ENCODE measurements around the gene SPON2.

The SPON2 gene

DNA sequence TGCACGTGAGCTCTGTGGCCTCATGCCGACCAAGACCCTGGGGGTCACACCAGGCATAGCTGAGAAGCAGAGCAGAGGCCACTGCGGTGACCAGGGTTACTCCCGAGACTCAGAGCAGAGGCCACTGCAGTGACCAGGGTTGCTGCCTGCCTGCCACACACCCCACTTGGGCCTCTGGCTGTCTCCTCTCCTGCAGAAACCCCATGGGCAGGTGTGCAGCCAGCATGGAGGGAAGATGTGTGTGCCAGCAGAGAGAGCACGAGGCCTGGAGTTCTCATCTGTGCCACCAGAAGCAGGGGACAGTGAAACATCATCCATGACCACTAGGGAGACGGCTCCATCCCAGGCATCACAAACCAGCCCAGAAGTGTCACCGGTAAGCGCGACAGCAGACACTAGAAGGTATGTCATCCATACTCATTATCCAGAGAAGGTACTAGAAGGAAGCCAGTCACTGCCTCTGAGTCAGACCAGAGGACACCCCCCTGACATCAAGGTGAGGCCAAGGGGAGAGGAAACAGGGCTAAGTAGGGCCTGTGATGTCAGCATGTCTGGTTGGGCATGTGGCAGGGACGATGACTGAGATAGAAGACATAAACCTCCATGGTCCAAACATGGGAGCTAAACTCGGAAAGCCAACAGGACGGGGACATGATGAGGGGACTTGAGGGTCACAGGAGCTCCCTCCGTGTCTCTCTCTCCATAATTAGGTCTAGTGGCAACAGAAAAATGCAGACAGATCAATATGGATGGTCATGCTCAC, 24.2 kb upstream of the SPON2 start:
- DNase-seq (ENCODE audit: low read depth, low spot score): no peak
- H3K27ac ChIP-seq: no peak overlapping the region

DNA sequence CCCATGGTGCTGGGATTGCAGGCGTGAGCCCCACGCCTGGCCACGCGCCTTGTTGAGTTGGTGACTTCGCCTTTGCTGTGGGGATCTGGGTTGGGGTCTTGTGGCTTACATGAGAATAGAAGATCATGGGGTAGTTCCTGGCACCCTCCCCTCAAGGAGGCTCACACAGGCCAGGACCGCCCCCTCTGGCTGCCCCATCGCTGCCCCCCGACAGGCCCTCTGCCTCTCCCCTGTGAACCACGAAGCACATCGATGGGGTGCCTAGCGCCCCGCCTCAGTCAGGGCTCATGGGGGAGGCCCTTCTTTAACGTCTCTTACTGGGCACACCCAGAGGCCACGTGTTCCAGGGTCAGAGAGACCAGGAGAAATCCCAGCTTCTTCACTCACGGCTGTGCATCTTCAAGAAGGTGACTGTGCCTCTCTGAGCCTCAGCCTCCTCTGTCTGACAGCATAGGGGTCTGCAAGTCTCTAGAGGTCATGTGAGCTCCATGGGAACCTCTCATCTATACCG, 23.6 kb upstream of the SPON2 start:
- DNase-seq (ENCODE audit: low read depth, low spot score): no peak
- H3K27ac ChIP-seq: no peak overlapping the region

DNA sequence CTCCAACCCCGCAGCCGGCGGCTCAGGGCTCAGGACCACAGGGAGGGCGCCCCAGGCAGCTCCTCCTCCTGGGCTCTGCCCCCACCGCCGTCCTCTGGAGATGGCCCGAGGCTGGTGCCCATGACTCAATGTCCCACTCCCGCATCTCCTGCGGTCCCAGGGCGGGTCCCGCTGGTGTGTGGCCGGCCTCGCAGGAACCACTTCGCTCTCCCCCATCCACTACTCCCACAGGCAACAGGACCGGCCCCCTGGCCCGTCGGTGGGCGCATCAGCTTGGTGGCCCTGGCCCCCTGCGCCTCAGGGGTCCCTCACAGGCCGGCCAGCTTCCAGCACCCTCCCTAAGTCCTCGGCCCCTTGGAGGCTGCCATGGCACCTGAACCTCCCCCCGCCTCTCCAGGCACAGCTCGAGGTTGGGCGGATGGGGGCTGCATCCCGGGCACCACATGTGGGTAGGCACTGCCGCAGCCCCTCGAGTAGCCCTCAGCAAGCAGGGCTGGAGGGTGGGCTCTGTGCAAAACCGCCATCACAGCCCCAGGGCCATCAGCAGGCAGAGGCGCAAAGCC, 22.8 kb upstream of the SPON2 start:
- no peak overlapping the region for H3K27ac ChIP-seq
- no peak for DNase-seq (ENCODE audit: low read depth, low spot score)

DNA sequence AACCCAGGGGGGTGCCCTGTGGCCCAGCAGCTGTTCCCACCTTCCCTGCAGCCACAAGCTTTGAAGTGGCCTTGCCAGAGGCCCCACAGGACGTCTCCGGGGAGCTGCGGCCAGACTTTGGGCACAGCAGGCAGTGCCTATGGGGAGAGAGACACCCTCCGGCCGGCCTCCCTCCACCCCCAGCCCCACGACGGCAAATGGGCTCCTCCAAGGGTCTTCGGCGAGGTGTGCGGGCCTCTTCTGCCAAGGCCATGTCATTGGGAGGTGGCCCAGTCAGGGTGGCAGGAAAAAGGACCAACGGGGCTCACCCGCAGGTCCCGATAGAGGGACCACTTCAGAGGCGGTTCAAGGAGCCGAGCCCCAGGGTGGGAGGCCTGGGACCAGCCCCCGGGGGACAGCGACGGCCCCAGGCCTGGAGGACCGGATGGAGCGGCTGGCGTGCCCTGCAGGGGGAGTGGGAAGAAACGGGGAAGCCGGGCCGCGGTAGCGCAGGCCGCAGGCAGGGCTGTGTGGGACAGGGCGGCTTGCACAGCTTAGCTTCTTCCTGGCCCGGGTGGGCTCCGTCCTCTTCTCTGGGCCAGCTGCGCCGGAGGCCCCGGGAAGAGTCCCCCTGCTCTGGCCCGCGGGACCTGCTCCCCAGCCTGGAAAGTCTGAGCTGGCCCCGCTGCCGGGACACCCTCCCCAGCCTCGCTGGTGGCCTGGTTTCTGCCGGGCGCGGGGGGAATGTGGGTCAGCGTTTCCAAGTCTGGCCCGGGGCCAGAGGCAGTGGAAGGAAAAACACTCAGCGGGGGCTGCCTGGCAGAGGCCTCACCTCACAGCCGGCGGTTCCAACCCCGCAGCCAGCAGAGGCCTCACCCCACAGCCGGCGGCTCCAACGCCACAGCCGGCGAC, 21.9 kb upstream of the SPON2 start:
- H3K27ac ChIP-seq: no peak overlapping the region
- no peak for DNase-seq (ENCODE audit: low read depth, low spot score)

DNA sequence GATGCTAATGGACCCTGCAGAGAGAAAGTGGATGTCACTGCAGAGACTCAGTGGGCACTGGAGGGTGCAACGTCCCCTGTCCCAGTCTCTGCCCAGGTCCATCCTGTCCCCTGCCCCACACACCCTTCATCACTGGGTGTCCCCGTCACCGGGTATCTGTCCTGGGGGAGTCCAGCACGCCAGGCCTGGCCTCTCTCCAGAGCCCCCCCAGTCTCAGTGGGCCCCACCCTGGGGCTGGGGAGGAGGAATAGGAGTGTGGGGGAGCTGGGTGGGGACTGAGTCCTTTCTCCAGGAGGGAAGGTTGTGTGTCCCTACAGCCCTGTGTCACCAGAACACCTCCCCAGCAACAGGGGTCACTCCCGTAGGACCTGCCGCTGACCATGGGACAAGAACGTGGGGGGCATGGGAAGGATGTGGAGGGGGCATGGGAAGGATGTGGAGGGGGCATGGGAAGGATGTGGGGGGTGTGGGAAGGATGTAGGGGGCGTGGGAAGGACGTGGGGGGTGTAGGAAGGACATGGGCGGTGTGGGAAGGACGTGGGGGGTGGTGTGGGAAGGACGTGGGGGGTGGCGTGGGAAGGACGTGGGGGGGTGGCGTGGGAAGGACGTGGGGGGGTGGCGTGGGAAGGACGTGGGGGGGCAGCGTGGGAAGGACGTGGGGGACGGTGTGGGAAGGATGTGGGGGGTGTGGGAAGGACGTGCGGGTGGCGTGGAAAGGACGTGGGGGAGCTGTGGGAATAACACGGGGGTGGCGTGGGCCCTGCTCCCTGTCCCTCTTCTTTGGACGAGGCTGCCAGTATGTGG, 21.0 kb upstream of the SPON2 start:
- DNase-seq (ENCODE audit: low read depth, low spot score): no peak
- H3K27ac ChIP-seq: no peak overlapping the region

DNA sequence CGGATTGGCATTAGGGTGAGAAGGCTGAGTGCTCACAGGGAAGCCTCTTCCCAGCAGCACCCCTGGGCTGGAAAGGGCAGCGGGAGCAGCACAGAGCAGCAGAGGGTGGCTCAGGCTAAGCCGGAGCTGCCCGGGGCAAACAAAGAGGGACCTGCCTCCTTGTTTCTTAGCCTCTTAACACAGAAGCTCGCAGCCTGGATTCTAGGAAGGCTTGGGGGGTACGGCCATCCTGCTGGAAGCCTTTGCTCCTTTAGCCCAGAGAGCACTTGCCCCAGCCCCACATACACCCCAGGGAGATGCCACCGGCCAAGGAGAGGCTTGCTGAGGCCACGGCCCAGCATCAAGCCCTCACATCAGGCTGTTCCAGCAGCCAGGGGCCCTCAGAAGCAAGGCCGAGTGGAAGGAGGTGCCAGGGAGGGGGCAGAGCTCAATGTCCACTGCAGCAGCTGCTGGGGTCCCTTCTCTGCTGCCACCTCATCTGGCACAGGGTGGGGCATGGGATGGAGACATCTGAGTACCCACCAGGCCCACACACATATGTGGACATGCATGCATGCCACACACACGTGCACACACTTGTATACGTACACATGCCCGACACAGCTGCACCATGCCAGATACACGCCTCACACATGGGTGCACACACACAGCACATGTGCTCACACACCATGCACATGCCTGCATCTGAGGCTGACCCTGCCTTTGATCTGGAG, 20.3 kb upstream of the SPON2 start:
- no peak for DNase-seq (ENCODE audit: low read depth, low spot score)
- peak overlapping the region; percentile 5 for H3K27ac ChIP-seq

DNA sequence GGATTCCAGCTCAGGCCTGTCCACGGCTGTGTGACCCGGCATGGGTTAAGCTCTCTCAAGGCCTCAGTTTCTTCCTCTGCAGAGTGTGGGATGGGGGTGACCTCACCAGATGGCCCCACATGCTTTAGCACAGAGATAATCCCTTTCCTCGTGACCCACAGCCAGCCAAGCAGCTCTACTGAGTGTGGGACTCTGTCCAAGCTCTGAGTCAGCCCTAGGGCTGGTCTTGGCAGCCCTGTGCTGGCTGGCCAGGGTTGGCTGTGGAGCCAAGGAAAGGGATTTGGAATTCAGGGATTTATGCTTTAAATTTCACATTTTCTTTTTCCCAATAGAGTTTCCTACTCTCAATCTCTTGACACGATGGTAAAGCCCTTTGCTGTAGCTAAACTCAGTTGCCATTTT, 19.7 kb upstream of the SPON2 start:
- peak; percentile 64 for DNase-seq (ENCODE audit: low read depth, low spot score)
- peak overlapping the region; percentile 5 for H3K27ac ChIP-seq

DNA sequence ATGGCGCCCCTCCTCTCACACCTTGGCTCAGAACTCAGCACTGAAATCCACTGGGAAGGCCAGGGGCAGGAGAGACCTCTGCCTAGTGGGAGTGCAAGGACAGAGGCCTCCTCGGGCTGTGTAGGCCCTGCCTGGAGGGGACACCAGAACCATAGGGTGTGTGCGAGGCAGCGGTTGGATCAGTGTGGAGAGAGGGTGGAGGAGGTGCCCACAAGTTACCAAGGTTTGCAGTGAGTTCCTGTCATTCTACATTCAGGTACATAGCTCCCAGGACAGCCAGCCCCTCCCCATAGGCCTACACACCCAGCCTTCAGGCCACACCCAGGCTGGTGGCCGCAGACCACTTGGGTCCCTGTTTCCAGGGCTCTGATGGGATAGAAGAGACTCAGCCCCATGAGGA, 19.2 kb upstream of the SPON2 start:
- DNase-seq (ENCODE audit: low read depth, low spot score): no peak
- H3K27ac ChIP-seq: no peak overlapping the region

DNA sequence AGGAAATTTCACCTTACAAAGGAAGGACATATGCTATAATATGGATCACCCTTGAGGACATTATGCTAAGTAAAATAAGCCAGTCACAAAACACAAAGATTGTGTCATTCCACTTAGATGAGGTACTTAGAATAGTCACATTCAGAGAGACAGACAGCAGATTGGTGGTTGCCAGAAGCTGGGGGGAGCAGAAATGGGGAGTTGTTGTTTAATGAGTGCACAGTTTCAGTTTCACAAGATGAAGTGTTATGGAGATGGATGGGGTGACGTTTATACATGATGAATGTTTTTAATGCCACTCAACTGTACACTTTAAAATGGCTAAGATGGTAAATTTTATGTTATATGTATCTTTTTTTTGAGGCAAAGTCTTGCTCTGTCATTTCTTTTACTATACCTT, 14.8 kb upstream of the SPON2 start:
- no peak for DNase-seq (ENCODE audit: low read depth, low spot score)
- no peak overlapping the region for H3K27ac ChIP-seq

DNA sequence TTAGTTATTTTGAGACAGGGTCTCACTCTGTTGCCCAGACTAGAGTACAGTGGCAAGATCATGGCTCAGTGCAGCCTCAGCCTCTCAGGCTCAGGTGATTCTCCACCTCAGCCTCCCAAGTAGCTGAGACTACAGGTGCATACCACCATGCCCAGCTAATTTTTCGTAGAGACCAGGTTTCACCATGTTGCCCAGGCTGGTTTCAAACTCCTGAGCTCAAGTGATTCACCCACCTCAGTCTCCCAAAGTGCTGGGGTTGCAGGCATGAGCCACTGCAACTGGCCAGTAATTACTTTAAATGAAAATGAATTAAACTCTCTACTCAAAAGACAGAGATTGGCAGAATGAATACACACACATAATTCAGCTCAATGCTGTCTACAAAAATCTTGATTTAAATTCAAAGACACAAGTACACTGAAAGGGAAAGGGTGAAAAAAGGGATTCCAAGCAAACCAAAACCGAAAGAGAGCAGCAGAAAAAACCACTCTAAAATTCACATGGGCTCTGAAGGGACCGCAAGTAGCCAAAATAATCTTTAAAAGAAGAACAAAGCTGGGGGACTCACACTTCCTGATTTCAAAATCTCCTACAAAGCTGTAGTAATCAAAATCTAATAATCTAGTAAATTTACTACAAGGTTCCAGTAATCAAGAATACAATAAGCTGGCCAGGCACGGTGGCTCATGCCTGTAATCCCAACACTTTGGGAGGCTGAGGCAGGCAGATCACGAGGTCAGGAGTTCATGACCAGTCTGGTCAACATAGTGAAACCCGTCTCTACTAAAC, 11.8 kb upstream of the SPON2 start:
- no peak overlapping the region for H3K27ac ChIP-seq
- no peak for DNase-seq (ENCODE audit: low read depth, low spot score)

DNA sequence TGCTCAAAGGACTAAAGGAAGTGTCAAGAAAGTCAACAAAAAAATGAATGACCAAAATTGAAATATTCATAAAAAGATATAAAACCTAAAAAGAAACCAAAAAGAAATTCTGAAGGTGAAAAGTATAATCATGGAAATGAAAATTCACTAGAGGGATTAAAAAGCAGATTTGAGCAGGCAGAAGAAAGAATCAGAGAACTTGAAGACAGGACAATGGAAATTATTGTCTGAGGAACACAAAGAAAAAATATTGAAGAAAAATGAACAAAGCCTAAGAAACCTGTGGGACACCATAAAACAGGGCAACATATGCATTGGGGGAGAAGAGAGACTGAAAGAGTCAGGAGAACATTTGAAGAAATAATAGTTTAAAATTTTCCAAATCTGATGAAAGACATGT, 9.9 kb upstream of the SPON2 start:
- DNase-seq (ENCODE audit: low read depth, low spot score): no peak
- H3K27ac ChIP-seq: no peak overlapping the region

DNA sequence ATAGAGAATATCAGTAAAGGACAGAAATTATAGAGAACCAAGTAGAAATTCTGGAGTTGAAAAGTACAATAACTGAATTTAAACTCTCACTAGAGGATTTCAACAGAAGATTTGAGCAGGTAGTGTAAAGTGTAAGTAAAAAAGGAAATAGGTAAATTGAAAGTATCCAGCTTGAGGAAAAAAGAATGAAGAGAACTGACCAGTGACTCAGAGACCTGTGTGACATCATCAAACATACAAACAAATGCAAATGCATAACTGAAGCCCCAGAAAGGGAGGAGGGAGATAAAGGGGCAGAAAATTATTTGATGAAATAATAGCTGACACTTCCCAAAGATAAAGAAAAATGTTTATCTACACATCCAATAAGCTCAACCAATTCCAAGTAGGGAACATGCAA, 8.3 kb upstream of the SPON2 start:
- no peak overlapping the region for H3K27ac ChIP-seq
- no peak for DNase-seq (ENCODE audit: low read depth, low spot score)

DNA sequence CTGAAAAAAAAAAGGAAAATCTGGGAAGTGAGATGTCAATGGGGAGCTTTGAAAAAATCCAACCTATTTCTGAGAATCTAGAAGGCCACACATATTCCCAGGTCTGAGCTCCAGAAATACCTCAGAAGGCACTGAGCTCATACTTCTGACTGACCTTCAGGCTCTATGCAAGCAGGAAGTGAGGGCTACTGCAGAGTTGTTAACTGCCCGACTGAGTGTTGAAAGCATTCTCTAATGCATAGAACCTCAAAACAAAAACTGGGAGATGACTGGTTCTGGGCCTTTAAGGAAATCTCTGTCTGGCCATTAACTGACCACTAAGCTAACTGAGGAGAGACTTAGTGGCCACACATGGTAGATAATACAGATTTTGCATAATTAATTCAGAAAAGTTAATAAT, 7.6 kb upstream of the SPON2 start:
- no peak overlapping the region for H3K27ac ChIP-seq
- no peak for DNase-seq (ENCODE audit: low read depth, low spot score)

DNA sequence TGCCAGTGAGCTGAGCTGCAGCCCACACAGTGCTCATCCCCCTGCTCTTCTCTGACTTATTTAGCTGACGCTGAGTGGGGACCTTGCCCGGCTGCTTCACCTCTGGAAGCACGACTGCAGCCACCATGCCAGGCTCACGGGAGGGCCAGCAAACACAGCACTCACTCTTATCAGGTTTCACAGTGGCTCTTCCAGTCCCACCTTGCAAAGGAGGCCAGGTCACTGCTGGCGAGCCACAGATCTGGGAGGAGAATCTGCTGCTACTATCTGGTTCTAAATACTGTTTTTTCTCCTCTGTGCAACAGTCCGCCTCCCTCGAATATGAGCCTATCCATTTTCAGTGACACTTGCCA, 6.7 kb upstream of the SPON2 start:
- DNase-seq (ENCODE audit: low read depth, low spot score): no peak
- H3K27ac ChIP-seq: no peak overlapping the region

DNA sequence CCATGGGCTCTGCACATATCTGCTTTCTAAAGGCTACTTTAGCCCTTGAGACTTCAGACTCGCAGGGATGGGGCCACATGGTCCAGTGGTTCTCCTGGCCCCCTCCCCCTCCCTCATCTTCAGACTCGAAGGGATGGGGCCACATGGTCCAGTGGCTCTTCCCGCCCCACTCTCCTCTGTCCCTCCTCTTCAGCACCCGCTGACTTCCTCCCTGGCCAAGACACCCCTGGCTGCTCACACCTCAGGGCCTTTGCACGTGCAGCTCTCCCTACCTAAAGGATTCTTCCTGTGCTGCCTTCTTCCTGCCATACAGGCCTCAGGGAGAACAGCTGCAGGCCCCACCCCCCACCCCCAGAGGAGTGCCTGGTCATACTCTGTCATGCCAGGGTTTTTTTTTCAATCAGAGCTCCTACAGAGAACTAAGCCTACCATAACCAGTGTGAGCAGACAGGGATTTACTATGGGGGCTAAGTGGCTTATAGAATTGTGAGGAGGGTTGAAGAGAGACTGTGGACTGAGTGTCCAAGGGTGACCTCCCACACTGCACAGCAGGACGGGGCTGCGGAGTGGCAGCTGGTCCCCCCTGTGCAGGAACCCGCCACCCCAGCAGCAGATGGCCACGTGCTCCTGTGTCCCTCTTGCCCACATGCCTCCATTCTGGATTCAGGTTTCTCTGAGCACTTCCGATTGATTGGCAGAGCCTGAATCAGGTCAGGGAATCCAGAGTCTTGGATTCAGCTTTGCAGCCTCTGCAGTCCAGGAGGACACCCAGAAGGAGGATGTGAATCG, 6.1 kb upstream of the SPON2 start:
- DNase-seq (ENCODE audit: low read depth, low spot score): no peak
- H3K27ac ChIP-seq: no peak overlapping the region

DNA sequence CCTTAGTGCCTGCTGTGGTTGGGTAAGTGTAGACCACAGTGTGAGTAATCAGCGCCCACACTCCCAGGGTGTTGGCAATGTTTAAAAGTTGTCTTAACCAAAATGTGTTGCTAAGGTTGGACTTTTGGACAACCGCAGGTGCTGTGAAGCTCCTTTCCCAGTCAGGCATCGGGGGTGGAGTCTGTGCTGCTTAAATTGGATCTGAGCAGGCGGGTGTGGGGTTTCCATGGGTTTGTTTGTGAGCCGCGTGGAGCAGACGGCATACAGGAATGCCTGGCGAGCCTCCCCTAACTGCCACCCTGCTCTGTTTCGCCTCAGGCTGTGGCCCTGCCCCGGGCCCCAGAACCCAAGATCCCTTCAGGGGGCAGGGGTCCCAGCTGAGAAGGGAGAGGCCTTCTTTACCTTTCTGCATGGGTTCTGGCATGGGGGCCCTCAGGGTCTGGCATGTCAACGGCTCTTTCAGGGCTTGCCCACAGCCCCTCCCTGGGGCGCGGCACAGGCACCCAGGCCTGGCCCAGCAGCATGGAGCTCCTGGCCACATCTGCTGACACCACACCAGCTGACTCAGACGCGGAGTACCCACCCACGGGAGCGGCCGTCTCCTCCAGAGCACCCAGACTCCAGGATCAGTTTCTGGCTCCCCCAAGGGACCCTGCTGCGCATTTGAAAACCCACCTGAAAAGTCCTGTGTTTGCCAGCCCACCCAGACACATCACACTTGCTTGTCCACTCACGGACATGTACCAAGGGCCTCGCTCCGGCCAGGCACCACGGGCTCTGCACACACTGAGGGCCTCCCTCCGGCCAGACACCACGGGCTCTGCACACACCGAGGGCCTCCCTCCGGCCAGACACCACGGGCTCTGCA, 5.1 kb upstream of the SPON2 start:
- H3K27ac ChIP-seq: no peak overlapping the region
- no peak for DNase-seq (ENCODE audit: low read depth, low spot score)
